ENCODE results near the gene DHRS12.

DHRS12 gene

DNA sequence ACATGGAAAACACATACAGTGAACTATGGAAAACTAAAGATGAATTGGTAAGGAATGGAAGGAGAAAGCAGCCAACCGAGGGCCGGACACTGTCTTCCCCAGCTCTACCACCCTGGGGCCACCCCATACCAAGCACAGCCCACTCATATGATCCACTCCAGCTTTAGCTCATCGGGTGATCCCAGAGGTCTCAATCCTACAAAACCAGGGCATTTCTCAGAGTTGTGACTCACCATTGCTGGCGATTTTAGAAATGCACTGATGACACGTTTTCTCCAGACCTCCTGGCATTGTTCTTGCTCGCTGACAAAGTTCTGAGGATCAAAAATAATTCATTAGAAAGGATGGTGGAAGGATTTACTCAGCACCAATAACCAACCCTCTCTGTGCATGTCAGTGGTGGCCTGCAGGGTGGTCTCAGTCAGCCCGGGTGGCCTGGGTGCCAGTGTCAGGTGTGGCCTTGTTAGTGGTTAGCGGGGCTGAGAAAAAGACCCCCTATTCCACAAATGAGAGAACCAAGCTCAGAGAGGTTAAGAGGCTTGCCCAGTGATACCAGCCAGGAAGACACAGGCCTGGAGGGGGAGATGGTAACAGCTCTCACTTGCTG lies 34.4 kb upstream of the DHRS12 start:
- Histone ChIP-seq H3K9ac (ENCODE audit: low read length) (no peak overlapping the region), H3K36me3 (ENCODE audit: control insufficient read depth, insufficient read depth, low read length) (no peaks in the 10 kb centered on the region), H3K4ac (ENCODE audit: low read depth, low read length) (no peak overlapping the region), H3K4me2 (ENCODE audit: low read length) (no peak overlapping the region), H3K27ac (ENCODE audit: low read depth, low read length) (no peak overlapping the region), H3K79me1 (ENCODE audit: low read length) (no peaks in the 10 kb centered on the region), H4K8ac (ENCODE audit: low read depth, low read length) (no peak overlapping the region), H3K4me3 (ENCODE audit: low read length) (no peak overlapping the region), H2BK15ac (replicated peaks; ENCODE audit: low read depth) (no peak overlapping the region), H3K4me1 (ENCODE audit: control insufficient read depth, low read depth, low read length) (no peaks in the 10 kb centered on the region), H2AK5ac (ENCODE audit: low read length) (no peak overlapping the region), H3K27me3 (ENCODE audit: insufficient read depth, low read length, poor library complexity) (no peaks in the 10 kb centered on the region), H2BK120ac (ENCODE audit: low read depth, low read length) (no peak overlapping the region), H2BK5ac (ENCODE audit: low read length) (no peak overlapping the region), H3K56ac (ENCODE audit: low read length) (no peak overlapping the region), H3K79me2 (ENCODE audit: control insufficient read depth, insufficient read depth, low read length) (no peaks in the 10 kb centered on the region), H3K18ac (ENCODE audit: low read length) (no peak overlapping the region), H3K23ac (ENCODE audit: low read length) (no peak overlapping the region), H4K5ac (ENCODE audit: low read length) (no peak overlapping the region)
- WGBS (ENCODE audit: extremely low coverage, insufficient coverage, low lambda C conversion rate), result no CpG with 5 or more reads among the region's 8 CpGs
- DNase-seq, result no peak

DNA sequence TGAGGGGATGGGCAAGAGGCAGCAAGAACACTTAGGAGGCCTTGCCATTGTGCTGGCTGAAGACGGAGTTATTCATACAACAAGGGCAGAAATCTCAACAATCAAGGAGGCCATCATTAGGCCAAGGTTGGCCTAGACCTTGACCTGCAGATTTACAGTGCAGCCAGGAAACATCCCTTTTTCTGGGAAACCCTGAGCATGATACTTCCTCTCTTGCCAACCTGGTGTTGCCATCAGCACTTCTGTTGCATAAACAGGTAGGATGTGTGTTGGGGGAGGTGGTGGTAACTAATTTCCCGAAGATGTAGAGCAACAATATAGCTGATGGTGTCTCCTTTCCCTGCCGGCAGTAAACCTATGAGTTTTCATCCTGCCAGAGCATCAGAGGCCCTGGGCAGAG lies 33.1 kb upstream of the DHRS12 start:
- Histone ChIP-seq H3K27me3 (ENCODE audit: insufficient read depth, low read length, poor library complexity) (no peaks in the 10 kb centered on the region), H3K4ac (ENCODE audit: low read depth, low read length) (no peak overlapping the region), H2BK15ac (replicated peaks; ENCODE audit: low read depth) (no peak overlapping the region), H4K8ac (ENCODE audit: low read depth, low read length) (no peak overlapping the region), H3K23ac (ENCODE audit: low read length) (no peak overlapping the region), H3K9ac (ENCODE audit: low read length) (no peak overlapping the region), H3K56ac (ENCODE audit: low read length) (no peak overlapping the region), H3K36me3 (ENCODE audit: control insufficient read depth, insufficient read depth, low read length) (no peaks in the 10 kb centered on the region), H2BK120ac (ENCODE audit: low read depth, low read length) (no peak overlapping the region), H2BK5ac (ENCODE audit: low read length) (no peak overlapping the region), H3K4me2 (ENCODE audit: low read length) (no peak overlapping the region), H4K5ac (ENCODE audit: low read length) (no peak overlapping the region), H3K27ac (ENCODE audit: low read depth, low read length) (no peak overlapping the region), H3K4me3 (ENCODE audit: low read length) (no peak overlapping the region), H3K79me2 (ENCODE audit: control insufficient read depth, insufficient read depth, low read length) (no peaks in the 10 kb centered on the region), H3K18ac (ENCODE audit: low read length) (no peak overlapping the region), H2AK5ac (ENCODE audit: low read length) (no peak overlapping the region), H3K79me1 (ENCODE audit: low read length) (no peaks in the 10 kb centered on the region), H3K4me1 (ENCODE audit: control insufficient read depth, low read depth, low read length) (no peaks in the 10 kb centered on the region)
- WGBS (ENCODE audit: extremely low coverage, insufficient coverage, low lambda C conversion rate), result no CpG with 5 or more reads among the region's 3 CpGs
- DNase-seq, result no peak

DNA sequence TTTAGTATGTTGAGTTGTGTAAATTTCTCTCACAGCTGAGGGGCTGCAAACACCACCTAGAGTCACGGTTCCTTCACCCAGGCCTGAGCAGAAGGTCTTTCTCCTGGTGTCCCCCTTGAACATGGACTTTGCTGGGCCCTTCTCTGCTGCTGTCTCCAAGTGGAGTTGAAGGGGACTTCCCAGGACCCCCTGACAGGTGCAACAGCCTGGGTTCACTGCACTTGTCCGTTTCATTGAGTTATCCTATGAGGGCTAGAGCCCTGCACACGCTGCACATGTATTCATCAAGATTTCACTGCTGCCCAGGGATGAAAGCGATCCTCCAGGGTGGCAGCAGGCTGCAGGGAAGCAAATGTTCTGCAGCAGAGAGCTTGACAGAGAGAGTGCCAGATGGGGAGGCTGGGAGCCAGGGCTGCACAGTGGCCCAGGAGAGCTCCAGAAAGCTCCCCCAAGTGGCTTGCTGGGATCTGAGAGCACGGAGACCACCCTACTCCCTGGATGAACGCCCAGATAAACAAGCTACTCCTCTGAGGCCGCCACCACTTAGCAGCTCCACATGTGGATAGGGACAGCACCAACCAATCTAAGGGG lies 30.7 kb upstream of the DHRS12 start:
- H3K79me2 ChIP-seq (ENCODE audit: control insufficient read depth, insufficient read depth, low read length), result no peaks in the 10 kb centered on the region
- no peak overlapping the region for H2BK120ac ChIP-seq (ENCODE audit: low read depth, low read length)
- H3K23ac ChIP-seq (ENCODE audit: low read length), result no peak overlapping the region
- no peak overlapping the region for H3K4me2 ChIP-seq (ENCODE audit: low read length)
- H3K27me3 ChIP-seq (ENCODE audit: insufficient read depth, low read length, poor library complexity), result no peaks in the 10 kb centered on the region
- WGBS (ENCODE audit: extremely low coverage, insufficient coverage, low lambda C conversion rate), result no CpG with 5 or more reads among the region's 7 CpGs
- H3K36me3 ChIP-seq (ENCODE audit: control insufficient read depth, insufficient read depth, low read length), result no peaks in the 10 kb centered on the region
- no peak overlapping the region for H4K5ac ChIP-seq (ENCODE audit: low read length)
- H3K18ac ChIP-seq (ENCODE audit: low read length), result no peak overlapping the region
- no peak overlapping the region for H2BK5ac ChIP-seq (ENCODE audit: low read length)
- H2BK15ac ChIP-seq (replicated peaks; ENCODE audit: low read depth), result no peak overlapping the region
- H3K4me3 ChIP-seq (ENCODE audit: low read length), result no peak overlapping the region
- no peak overlapping the region for H4K8ac ChIP-seq (ENCODE audit: low read depth, low read length)
- H3K56ac ChIP-seq (ENCODE audit: low read length), result no peak overlapping the region
- DNase-seq, result no peak
- H3K9ac ChIP-seq (ENCODE audit: low read length), result no peak overlapping the region
- no peak overlapping the region for H3K27ac ChIP-seq (ENCODE audit: low read depth, low read length)
- no peak overlapping the region for H2AK5ac ChIP-seq (ENCODE audit: low read length)
- H3K4me1 ChIP-seq (ENCODE audit: control insufficient read depth, low read depth, low read length), result no peaks in the 10 kb centered on the region
- no peak overlapping the region for H3K4ac ChIP-seq (ENCODE audit: low read depth, low read length)
- no peaks in the 10 kb centered on the region for H3K79me1 ChIP-seq (ENCODE audit: low read length)

DNA sequence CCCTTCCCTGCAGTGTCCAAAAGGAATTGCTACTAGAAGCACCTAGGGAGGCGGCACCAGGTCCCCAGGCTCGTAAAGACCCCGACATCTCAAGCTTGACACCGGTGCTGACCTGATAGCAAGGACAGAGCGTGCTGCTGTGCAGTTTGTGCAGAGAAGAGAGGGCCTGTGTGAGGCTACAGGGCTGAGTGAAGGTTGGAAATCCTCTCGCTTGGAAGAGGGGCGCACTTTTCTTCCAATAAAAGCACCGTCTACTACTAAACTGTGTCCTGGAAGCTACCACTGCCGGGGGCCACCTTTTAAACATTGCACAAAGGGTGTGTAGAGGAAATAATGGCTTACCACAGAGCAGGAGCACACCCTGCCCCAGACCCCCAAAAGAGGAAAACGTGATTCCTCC lies 30.0 kb upstream of the DHRS12 start:
- Histone ChIP-seq H3K18ac (ENCODE audit: low read length) (no peak overlapping the region), H2BK120ac (ENCODE audit: low read depth, low read length) (no peak overlapping the region), H2AK5ac (ENCODE audit: low read length) (no peak overlapping the region), H3K4me1 (ENCODE audit: control insufficient read depth, low read depth, low read length) (no peaks in the 10 kb centered on the region), H2BK15ac (replicated peaks; ENCODE audit: low read depth) (no peak overlapping the region), H3K79me2 (ENCODE audit: control insufficient read depth, insufficient read depth, low read length) (no peaks in the 10 kb centered on the region), H3K9ac (ENCODE audit: low read length) (no peak overlapping the region), H3K27me3 (ENCODE audit: insufficient read depth, low read length, poor library complexity) (no peaks in the 10 kb centered on the region), H3K4ac (ENCODE audit: low read depth, low read length) (no peak overlapping the region), H3K79me1 (ENCODE audit: low read length) (no peaks in the 10 kb centered on the region), H3K36me3 (ENCODE audit: control insufficient read depth, insufficient read depth, low read length) (no peaks in the 10 kb centered on the region), H3K23ac (ENCODE audit: low read length) (no peak overlapping the region), H4K5ac (ENCODE audit: low read length) (no peak overlapping the region), H2BK5ac (ENCODE audit: low read length) (no peak overlapping the region), H3K56ac (ENCODE audit: low read length) (no peak overlapping the region), H4K8ac (ENCODE audit: low read depth, low read length) (no peak overlapping the region), H3K4me3 (ENCODE audit: low read length) (no peak overlapping the region), H3K4me2 (ENCODE audit: low read length) (no peak overlapping the region), H3K27ac (ENCODE audit: low read depth, low read length) (no peak overlapping the region)
- no CpG with 5 or more reads among the region's 10 CpGs for WGBS (ENCODE audit: extremely low coverage, insufficient coverage, low lambda C conversion rate)
- no peak for DNase-seq

DNA sequence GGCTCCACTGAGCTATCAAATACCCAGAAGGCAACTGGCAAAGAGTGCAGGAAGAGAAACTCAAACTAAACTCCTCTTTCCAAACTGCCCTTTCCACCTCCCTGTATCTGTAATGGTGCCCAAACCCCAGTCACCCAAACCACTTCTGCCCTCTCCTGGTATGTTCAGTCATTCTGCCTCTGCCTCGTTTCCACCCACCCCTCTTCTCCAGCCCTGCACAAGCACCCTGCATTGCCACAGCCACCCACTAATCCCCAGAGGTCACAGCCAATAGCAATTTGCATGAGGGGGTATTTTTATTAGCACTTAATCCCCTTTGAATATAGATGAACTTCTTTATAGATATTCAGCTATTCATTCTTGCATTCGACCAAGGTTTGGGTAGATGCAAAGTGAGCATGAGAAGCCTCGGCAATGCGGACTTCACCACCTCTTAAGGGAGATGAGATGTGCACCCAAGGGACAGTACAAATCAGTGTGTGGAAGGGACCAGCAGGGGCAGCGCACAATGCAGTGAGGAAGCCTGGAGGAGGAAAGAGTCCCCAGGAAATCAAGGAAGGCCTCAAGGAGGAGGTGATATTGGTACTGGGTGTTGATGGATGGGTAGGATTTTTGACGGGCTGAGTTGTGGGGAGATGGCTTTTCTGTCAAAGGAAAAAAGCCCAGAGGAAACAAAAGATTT lies 28.6 kb upstream of the DHRS12 start:
- H3K4me3 ChIP-seq (ENCODE audit: low read length), result no peak overlapping the region
- no CpG with 5 or more reads among the region's 6 CpGs for WGBS (ENCODE audit: extremely low coverage, insufficient coverage, low lambda C conversion rate)
- no peak overlapping the region for H3K18ac ChIP-seq (ENCODE audit: low read length)
- H3K27ac ChIP-seq (ENCODE audit: low read depth, low read length), result no peak overlapping the region
- H4K8ac ChIP-seq (ENCODE audit: low read depth, low read length), result no peak overlapping the region
- no peaks in the 10 kb centered on the region for H3K36me3 ChIP-seq (ENCODE audit: control insufficient read depth, insufficient read depth, low read length)
- H3K4ac ChIP-seq (ENCODE audit: low read depth, low read length), result no peak overlapping the region
- H3K23ac ChIP-seq (ENCODE audit: low read length), result no peak overlapping the region
- H2BK5ac ChIP-seq (ENCODE audit: low read length), result no peak overlapping the region
- H3K56ac ChIP-seq (ENCODE audit: low read length), result no peak overlapping the region
- no peak overlapping the region for H4K5ac ChIP-seq (ENCODE audit: low read length)
- no peaks in the 10 kb centered on the region for H3K4me1 ChIP-seq (ENCODE audit: control insufficient read depth, low read depth, low read length)
- H3K79me2 ChIP-seq (ENCODE audit: control insufficient read depth, insufficient read depth, low read length), result no peaks in the 10 kb centered on the region
- peak; percentile 40 for DNase-seq
- no peak overlapping the region for H2AK5ac ChIP-seq (ENCODE audit: low read length)
- H3K4me2 ChIP-seq (ENCODE audit: low read length), result no peak overlapping the region
- H2BK120ac ChIP-seq (ENCODE audit: low read depth, low read length), result no peak overlapping the region
- no peak overlapping the region for H2BK15ac ChIP-seq (replicated peaks; ENCODE audit: low read depth)
- no peak overlapping the region for H3K9ac ChIP-seq (ENCODE audit: low read length)
- no peaks in the 10 kb centered on the region for H3K79me1 ChIP-seq (ENCODE audit: low read length)
- H3K27me3 ChIP-seq (ENCODE audit: insufficient read depth, low read length, poor library complexity), result no peaks in the 10 kb centered on the region

Measured in mesendoderm (in vitro differentiated cells).